ENCODE results near the gene TMEM123. TPM values are rescaled to one million over a fixed set of nuclear protein-coding genes. Genes with fewer than 3 reads are reported as not detected.

TMEM123 gene
- total and polyA plus RNA-seq, 2 of the 13 experiments (the other 11 are each of a cell fraction or from before 2014, with no cell fraction given) = 365 to 2,761 TPM

DNA sequence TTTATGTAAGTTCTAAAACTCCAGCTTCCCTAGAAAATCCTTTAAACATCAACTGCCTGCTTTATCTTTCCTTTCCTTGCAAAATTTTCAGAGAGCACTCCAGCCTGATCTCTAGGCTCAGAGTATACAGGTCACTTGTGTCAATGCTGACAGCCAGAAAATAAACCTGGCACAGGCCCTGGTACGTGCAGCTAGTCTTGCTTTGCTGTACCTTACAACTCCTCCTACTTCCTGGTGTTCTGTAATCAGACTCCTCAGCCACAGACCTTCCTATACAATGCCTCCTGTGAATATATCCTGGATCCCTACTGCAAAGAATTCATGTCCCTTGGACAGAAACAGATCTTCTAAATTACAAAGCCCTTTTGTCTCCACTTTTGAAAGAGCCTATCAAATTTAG is 24.2 kb upstream of the TMEM123 start (continued):
- peak; percentile 56; the same call in 1 of the 2 replicates for TF ChIP-seq BRD4 (CRISPR knock-in tag; IDR thresholded peaks at IDR 0.05)
- TF ChIP-seq CBX2 (IDR thresholded peaks at IDR 0.05; ENCODE audit: low read depth, low read length) = no peak
- TF ChIP-seq CBX2 (CRISPR knock-in tag; IDR thresholded peaks at IDR 0.05; ENCODE audit: low read depth) = no peak
- TF ChIP-seq FOXC1 (CRISPR knock-in tag; IDR thresholded peaks at IDR 0.05; ENCODE audit: borderline replicate concordance) = no peak
- TF ChIP-seq, protein P1, sequence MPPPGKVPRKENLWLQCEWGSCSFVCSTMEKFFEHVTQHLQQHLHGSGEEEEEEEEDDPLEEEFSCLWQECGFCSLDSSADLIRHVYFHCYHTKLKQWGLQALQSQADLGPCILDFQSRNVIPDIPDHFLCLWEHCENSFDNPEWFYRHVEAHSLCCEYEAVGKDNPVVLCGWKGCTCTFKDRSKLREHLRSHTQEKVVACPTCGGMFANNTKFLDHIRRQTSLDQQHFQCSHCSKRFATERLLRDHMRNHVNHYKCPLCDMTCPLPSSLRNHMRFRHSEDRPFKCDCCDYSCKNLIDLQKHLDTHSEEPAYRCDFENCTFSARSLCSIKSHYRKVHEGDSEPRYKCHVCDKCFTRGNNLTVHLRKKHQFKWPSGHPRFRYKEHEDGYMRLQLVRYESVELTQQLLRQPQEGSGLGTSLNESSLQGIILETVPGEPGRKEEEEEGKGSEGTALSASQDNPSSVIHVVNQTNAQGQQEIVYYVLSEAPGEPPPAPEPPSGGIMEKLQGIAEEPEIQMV (CRISPR knock-in tag; IDR thresholded peaks at IDR 0.05; ENCODE audit: low read depth) = no peak
- TF ChIP-seq SPEN (CRISPR knock-in tag; IDR thresholded peaks at IDR 0.05; ENCODE audit: low read depth) = peak; percentile 49; the same call in 1 of the 2 replicates
- TF ChIP-seq, protein P2, sequence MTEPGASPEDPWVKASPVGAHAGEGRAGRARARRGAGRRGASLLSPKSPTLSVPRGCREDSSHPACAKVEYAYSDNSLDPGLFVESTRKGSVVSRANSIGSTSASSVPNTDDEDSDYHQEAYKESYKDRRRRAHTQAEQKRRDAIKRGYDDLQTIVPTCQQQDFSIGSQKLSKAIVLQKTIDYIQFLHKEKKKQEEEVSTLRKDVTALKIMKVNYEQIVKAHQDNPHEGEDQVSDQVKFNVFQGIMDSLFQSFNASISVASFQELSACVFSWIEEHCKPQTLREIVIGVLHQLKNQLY (CRISPR knock-in tag; IDR thresholded peaks at IDR 0.05) = peak; percentile 65
- peak; percentile 35; the same call in 1 of the 2 replicates for TF ChIP-seq ZNF564 (CRISPR knock-in tag; IDR thresholded peaks at IDR 0.05)
- TF ChIP-seq, protein P3, sequence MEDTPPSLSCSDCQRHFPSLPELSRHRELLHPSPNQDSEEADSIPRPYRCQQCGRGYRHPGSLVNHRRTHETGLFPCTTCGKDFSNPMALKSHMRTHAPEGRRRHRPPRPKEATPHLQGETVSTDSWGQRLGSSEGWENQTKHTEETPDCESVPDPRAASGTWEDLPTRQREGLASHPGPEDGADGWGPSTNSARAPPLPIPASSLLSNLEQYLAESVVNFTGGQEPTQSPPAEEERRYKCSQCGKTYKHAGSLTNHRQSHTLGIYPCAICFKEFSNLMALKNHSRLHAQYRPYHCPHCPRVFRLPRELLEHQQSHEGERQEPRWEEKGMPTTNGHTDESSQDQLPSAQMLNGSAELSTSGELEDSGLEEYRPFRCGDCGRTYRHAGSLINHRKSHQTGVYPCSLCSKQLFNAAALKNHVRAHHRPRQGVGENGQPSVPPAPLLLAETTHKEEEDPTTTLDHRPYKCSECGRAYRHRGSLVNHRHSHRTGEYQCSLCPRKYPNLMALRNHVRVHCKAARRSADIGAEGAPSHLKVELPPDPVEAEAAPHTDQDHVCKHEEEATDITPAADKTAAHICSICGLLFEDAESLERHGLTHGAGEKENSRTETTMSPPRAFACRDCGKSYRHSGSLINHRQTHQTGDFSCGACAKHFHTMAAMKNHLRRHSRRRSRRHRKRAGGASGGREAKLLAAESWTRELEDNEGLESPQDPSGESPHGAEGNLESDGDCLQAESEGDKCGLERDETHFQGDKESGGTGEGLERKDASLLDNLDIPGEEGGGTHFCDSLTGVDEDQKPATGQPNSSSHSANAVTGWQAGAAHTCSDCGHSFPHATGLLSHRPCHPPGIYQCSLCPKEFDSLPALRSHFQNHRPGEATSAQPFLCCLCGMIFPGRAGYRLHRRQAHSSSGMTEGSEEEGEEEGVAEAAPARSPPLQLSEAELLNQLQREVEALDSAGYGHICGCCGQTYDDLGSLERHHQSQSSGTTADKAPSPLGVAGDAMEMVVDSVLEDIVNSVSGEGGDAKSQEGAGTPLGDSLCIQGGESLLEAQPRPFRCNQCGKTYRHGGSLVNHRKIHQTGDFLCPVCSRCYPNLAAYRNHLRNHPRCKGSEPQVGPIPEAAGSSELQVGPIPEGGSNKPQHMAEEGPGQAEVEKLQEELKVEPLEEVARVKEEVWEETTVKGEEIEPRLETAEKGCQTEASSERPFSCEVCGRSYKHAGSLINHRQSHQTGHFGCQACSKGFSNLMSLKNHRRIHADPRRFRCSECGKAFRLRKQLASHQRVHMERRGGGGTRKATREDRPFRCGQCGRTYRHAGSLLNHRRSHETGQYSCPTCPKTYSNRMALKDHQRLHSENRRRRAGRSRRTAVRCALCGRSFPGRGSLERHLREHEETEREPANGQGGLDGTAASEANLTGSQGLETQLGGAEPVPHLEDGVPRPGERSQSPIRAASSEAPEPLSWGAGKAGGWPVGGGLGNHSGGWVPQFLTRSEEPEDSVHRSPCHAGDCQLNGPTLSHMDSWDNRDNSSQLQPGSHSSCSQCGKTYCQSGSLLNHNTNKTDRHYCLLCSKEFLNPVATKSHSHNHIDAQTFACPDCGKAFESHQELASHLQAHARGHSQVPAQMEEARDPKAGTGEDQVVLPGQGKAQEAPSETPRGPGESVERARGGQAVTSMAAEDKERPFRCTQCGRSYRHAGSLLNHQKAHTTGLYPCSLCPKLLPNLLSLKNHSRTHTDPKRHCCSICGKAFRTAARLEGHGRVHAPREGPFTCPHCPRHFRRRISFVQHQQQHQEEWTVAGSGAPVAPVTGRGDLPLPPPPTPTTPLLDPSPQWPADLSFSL (CRISPR knock-in tag; IDR thresholded peaks at IDR 0.05) = no peak
- TF ChIP-seq NR1H2 (CRISPR knock-in tag; IDR thresholded peaks at IDR 0.05; ENCODE audit: borderline replicate concordance, low read depth) = no peak
- peak; percentile 91 for TF ChIP-seq ZSCAN29 (CRISPR knock-in tag; conservative IDR thresholded peaks at IDR 0.05)
- TF ChIP-seq BHLHE40 (IDR thresholded peaks at IDR 0.05; ENCODE audit: low read length) = no peak
- TF ChIP-seq, protein P4, sequence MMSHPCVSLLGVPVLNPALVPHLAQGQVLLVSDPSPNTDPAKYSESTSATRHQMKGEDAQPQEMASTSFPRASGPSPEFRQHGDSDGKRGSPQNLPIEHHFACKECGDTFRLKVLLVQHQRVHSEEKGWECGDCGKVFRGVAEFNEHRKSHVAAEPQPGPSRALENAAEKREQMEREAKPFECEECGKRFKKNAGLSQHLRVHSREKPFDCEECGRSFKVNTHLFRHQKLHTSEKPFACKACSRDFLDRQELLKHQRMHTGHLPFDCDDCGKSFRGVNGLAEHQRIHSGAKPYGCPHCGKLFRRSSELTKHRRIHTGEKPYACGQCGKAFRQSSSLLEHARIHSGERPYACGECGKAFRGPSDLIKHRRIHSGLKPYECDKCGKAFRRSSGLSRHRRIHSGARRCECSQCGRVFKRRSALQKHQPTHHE (CRISPR knock-in tag; IDR thresholded peaks at IDR 0.05; ENCODE audit: borderline replicate concordance) = no peak
- TF ChIP-seq BORCS8-MEF2B (CRISPR knock-in tag; IDR thresholded peaks at IDR 0.05) = no peak
- no peak for TF ChIP-seq ZNF782 (CRISPR knock-in tag; IDR thresholded peaks at IDR 0.05; ENCODE audit: borderline replicate concordance)
- no peak for TF ChIP-seq RBM22 (optimal IDR thresholded peaks at IDR 0.05; ENCODE audit: low read length)
- TF ChIP-seq, protein P5, sequence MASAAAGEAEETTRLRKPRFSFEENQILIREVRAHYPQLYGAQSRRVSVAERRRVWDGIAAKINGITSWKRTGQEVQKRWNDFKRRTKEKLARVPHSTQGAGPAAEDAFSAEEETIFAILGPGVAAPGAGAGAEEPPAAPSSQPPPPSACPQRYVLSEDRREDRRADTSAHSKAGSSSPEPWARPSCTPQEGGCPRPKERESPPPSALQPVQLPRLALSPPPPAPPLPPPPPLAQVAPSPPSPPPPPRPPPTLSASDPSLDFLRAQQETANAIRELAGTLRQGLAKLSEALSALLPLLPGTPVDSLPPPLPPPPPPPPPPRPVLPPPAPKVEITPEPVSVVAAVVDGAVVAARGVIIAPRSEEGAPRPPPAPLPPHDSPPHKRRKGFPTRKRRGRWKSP (CRISPR knock-in tag; IDR thresholded peaks at IDR 0.05) = no peak
- TF ChIP-seq, protein P6, sequence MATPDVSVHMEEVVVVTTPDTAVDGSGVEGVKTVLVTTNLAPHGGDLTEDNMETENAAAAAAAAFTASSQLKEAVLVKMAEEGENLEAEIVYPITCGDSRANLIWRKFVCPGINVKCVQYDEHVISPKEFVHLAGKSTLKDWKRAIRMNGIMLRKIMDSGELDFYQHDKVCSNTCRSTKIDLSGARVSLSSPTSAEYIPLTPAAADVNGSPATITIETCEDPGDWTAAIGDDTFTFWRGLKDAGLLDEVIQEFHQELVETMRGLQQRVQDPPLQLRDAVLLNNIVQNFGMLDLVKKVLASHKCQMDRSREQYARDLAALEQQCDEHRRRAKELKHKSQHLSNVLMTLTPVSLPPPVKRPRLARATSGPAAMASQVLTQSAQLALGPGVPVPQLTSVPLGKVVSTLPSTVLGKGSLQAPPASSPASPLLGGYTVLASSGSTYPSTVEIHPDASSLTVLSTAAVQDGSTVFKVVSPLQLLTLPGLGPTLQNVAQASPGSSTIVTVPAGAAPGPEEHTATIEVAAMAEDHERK (CRISPR knock-in tag; IDR thresholded peaks at IDR 0.05; ENCODE audit: low read depth) = no peak

All from HepG2 (cell line).